Right lobe of liver (tissue), 6 donors: Measurements from ENCODE around the gene FZD2. TPM values are rescaled to one million over a fixed set of nuclear protein-coding genes. Genes with fewer than 3 reads are reported as not detected.

Experiments
- ATAC-seq, 4 donors: fragments of 200-7000 bp; cut with Tn5 transposase; one replicate each; pipeline ENCODE4 v1.9.1; 2020; ENCODE audit warnings: mild to moderate bottlenecking in 4 of 4, moderate library complexity in 4 of 4
- DNase-seq, 3 donors: peaks; one replicate each; pipeline ENCODE4 v3.0.0-alpha.2; 2020
- H3K27ac ChIP-seq, 3 donors: fragments of 200-600 bp; one replicate each; pipeline ENCODE4 v1.8.0; 2022
- H3K27me3 ChIP-seq, 2 donors: fragments of 200-600 bp; one replicate each; pipeline ENCODE4 v1.8.0; 2022
- H3K36me3 ChIP-seq, 4 donors: fragments of 200-600 bp; sonication (generic) in 1 of 4; one replicate each; pipeline versions ENCODE4 v1.5.1 to v1.8.0; 2017 to 2022; ENCODE audit warnings: control low read depth in 1 of 4
- H3K4me1 ChIP-seq, 4 donors: fragments of 200-600 bp; sonication (generic) in 1 of 4; one replicate each; pipeline versions ENCODE4 v1.5.1 to v1.8.0; 2017 to 2022; ENCODE audit warnings: control low read depth in 1 of 4
- H3K4me3 ChIP-seq, 3 donors: fragments of 200-600 bp; one replicate each; pipeline ENCODE4 v1.8.0; 2022
- H3K9me3 ChIP-seq, 4 donors: fragments of 200-600 bp; sonication (generic) in 1 of 4; one replicate each; pipeline versions ENCODE4 v1.5.1 to v1.8.0; 2017 to 2022; ENCODE audit warnings: control low read depth in 1 of 4
- POLR2A ChIP-seq: fragments of 450-650 bp; IDR thresholded peaks from one replicate; pipeline ENCODE4 v1.6.1; 2017; ENCODE audit warnings: antibody characterized with exemption, mild to moderate bottlenecking
- WGBS: methylation state at CpG from one replicate; pipeline ENCODE4 v1.1.6; 2018; ENCODE audit warnings: low coverage, low lambda C conversion rate; ENCODE audit not compliant: insufficient coverage; ENCODE audit errors: missing lambda C conversion rate; 5-methylcytosine and 5-hydroxymethylcytosine counted together
- intact Hi-C, 2 donors: fragments of 100-400 bp; cut with DNase I; formaldehyde crosslinking; loops; one replicate each; pipeline versions ENCODE4 v1.11.2 to v1.14.1; 2022
- total RNA-seq, 6 experiments: library from RNA; depleted of rRNA in 2 of 6; stranded (reverse); fragments of >200 nt in 2 of 6; fragmentation: NEBNext Ultra II Directional in 3 of 6; extraction: Animal tissue kit (Norgen Biotek cat#: 25700) in 3 of 6; gene quantifications; one replicate each; pipeline versions ENCODE4 v1.1.0 to v1.2.4, GENCODE V29; 2016 to 2023
- TF ChIP-seq, protein P1 (sequence below), 4 donors: fragments of 200-600 bp in 3 of 4; fragments of 450-650 bp in 1 of 4; IDR thresholded peaks; one replicate each; pipeline versions ENCODE4 v1.5.1 to v1.8.0; 2016 to 2022; ENCODE audit warnings: antibody characterized with exemption in 4 of 4, mild to moderate bottlenecking in 2 of 4
- donor health status: DM: no; HTN: yes; CAD: no.
- donor health status: DM: no; HTN: no; CAD: no.
- donor health status: DM: no; HTN: no; CAD: no.
- donor health status: DM: no; HTN: yes; CAD: no.
- donor health status: DM: no; HTN: yes; CAD: no.

Gene FZD2
- total RNA-seq, 6 experiments from 2014 or later, result 0.11 to 0.64 (median 0.28) TPM

DNA sequence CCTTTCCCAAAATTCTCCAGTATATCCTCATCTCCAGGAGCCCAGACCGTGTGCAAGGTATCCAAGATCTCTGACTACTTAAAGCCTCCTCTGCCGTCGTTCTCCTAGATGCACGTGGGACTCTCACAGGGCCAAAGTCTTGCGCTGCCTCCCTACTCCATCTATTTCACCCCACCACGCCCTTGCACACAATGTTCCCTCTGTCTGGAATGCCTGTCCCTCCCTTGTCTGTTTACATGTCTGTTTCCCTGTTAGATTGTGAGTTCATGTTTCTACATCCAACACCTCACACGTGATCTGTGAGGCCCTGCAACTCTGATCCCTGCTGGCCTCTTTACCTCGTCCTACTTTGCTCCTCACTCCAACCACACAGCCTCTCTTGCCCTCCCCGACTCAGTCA, 4.9 kb upstream of the FZD2 start:
- no peak for ATAC-seq
- H3K27me3 ChIP-seq, result peaks cover 0 to 6% of the 10 kb centered on the region in 2 donors
- WGBS, result 43% methylated on average over 9 of the region's 9 CpGs

DNA sequence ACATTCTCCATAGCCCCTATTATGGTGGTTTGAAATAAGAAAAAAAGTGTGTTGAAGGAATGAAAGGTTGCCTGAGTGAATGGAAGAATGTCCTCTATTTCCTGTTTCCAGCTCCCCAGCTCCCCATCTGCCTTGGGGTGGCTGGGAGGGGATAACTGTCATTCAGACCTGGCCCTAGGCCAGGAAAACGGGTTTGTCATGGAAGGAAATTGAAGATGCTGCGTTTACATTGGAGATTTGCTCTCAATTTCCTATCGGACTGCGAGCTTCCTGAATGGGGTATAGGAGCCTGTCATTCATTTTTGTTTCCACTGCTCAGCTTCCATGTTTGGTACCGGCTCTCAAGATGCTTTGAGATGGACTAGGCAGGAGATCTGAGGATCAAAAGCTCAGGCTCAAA, 2.2 kb upstream of the FZD2 start:
- ATAC-seq (no peak), DNase-seq (no peak)
- H3K27ac ChIP-seq, result no peak overlapping the region
- H3K9me3 ChIP-seq, result no peaks in the 10 kb centered on the region
- peaks cover 0 to 11% (median 2%) of the 10 kb centered on the region in 4 donors for H3K4me1 ChIP-seq
- TF ChIP-seq, protein P1, sequence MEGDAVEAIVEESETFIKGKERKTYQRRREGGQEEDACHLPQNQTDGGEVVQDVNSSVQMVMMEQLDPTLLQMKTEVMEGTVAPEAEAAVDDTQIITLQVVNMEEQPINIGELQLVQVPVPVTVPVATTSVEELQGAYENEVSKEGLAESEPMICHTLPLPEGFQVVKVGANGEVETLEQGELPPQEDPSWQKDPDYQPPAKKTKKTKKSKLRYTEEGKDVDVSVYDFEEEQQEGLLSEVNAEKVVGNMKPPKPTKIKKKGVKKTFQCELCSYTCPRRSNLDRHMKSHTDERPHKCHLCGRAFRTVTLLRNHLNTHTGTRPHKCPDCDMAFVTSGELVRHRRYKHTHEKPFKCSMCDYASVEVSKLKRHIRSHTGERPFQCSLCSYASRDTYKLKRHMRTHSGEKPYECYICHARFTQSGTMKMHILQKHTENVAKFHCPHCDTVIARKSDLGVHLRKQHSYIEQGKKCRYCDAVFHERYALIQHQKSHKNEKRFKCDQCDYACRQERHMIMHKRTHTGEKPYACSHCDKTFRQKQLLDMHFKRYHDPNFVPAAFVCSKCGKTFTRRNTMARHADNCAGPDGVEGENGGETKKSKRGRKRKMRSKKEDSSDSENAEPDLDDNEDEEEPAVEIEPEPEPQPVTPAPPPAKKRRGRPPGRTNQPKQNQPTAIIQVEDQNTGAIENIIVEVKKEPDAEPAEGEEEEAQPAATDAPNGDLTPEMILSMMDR (IDR thresholded peaks at IDR 0.05), result no peak
- TF ChIP-seq POLR2A, result no peak
- 33% methylated on average over 5 of the region's 5 CpGs for WGBS
- no peaks in the 10 kb centered on the region for H3K36me3 ChIP-seq
- intact Hi-C loops, result no loop called here
- peaks cover 0 to 7% of the 10 kb centered on the region in 2 donors for H3K27me3 ChIP-seq
- H3K4me3 ChIP-seq, result no peak overlapping the region

More for the DNA sequence above, 4.9 kb upstream of the FZD2 start:
- H3K27ac ChIP-seq, result no peak overlapping the region
- H3K4me1 ChIP-seq, result peaks cover 0 to 10% (median 2%) of the 10 kb centered on the region in 4 donors
- no peak for DNase-seq
- intact Hi-C loops, result no loop called here
- no peaks in the 10 kb centered on the region for H3K36me3 ChIP-seq
- TF ChIP-seq POLR2A, result no peak
- no peak overlapping the region for H3K4me3 ChIP-seq
- no peaks in the 10 kb centered on the region for H3K9me3 ChIP-seq

DNA sequence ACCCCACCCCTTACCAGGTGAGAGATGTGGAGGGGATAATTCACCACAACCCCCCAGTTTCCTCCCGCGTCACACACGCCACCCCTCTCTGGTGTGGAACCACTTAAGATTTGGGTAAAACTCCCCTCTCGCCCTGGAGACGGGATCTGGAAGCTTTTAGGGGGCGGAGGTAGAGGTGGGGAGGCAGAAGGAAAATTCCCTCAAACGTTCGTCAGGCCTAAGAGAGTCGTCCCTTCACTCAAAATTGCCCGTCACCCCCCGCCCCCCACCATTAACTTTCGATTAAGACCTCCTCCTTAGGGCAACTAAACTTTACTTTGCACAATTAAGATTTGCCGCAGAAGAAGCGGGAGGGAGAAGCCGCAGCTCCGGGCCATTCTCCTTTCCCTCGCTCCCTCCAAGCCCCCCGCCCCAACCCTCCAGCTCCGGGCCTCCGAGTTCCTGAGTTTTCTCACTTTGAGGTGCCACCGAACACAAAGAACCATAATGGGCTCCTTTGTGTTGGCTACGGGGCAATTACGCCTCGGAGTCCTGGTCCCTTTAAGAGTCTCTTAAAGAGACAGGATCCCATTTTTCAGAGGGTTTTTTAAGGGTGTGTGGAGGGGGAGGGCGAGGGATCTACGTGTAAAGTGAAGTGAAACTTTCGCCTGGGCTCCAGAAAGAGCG, 985 bp upstream of the FZD2 start:
- peaks cover 0 to 7% of the 10 kb centered on the region in 2 donors for H3K27me3 ChIP-seq
- TF ChIP-seq, protein P1 (IDR thresholded peaks at IDR 0.05), result no peak
- no peak for TF ChIP-seq POLR2A
- no peak overlapping the region for H3K27ac ChIP-seq
- peaks cover 0 to 11% (median 2%) of the 10 kb centered on the region in 4 donors for H3K4me1 ChIP-seq
- DNase-seq (no peak), ATAC-seq (peak; percentile 51 to 77 (median 64))
- no peaks in the 10 kb centered on the region for H3K36me3 ChIP-seq
- peak overlapping the region; percentile 29 to 49 (median 35) for H3K4me3 ChIP-seq
- WGBS, result 2% methylated on average over 27 of the region's 28 CpGs
- no peaks in the 10 kb centered on the region for H3K9me3 ChIP-seq
- intact Hi-C loops, result no loop called here

DNA sequence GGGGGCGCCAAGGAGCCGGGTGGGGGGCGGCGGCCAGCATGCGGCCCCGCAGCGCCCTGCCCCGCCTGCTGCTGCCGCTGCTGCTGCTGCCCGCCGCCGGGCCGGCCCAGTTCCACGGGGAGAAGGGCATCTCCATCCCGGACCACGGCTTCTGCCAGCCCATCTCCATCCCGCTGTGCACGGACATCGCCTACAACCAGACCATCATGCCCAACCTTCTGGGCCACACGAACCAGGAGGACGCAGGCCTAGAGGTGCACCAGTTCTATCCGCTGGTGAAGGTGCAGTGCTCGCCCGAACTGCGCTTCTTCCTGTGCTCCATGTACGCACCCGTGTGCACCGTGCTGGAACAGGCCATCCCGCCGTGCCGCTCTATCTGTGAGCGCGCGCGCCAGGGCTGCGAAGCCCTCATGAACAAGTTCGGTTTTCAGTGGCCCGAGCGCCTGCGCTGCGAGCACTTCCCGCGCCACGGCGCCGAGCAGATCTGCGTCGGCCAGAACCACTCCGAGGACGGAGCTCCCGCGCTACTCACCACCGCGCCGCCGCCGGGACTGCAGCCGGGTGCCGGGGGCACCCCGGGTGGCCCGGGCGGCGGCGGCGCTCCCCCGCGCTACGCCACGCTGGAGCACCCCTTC, 484 bp downstream of the FZD2 start:
- H3K27ac ChIP-seq, result no peak overlapping the region
- no peaks in the 10 kb centered on the region for H3K36me3 ChIP-seq
- ATAC-seq (peak; percentile 22 to 51 (median 32)), DNase-seq (peak in 1 of 3 donors; percentile 38)
- H3K4me3 ChIP-seq, result peak overlapping the region in 2 of 3 donors; percentile 21 to 49
- intact Hi-C loops, result no loop called here
- TF ChIP-seq, protein P1 (IDR thresholded peaks at IDR 0.05), result no peak
- no peak for TF ChIP-seq POLR2A
- peaks cover 0 to 7% of the 10 kb centered on the region in 2 donors for H3K27me3 ChIP-seq
- H3K9me3 ChIP-seq, result no peaks in the 10 kb centered on the region
- H3K4me1 ChIP-seq, result peaks cover 0 to 11% (median 2%) of the 10 kb centered on the region in 4 donors
- WGBS, result no CpG with 5 or more reads among the region's 69 CpGs

DNA sequence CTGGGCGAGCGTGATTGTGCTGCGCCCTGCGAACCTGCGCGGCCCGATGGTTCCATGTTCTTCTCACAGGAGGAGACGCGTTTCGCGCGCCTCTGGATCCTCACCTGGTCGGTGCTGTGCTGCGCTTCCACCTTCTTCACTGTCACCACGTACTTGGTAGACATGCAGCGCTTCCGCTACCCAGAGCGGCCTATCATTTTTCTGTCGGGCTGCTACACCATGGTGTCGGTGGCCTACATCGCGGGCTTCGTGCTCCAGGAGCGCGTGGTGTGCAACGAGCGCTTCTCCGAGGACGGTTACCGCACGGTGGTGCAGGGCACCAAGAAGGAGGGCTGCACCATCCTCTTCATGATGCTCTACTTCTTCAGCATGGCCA, 1.0 kb downstream of the FZD2 start:
- H3K4me1 ChIP-seq, result peaks cover 0 to 11% (median 2%) of the 10 kb centered on the region in 4 donors
- no peak overlapping the region for H3K27ac ChIP-seq
- no peak overlapping the region for H3K4me3 ChIP-seq
- peaks cover 0 to 7% of the 10 kb centered on the region in 2 donors for H3K27me3 ChIP-seq
- TF ChIP-seq, protein P1 (IDR thresholded peaks at IDR 0.05), result no peak
- no peak for TF ChIP-seq POLR2A
- DNase-seq (no peak), ATAC-seq (no peak)
- WGBS, result 13% methylated on average over 6 of the region's 31 CpGs
- no peaks in the 10 kb centered on the region for H3K9me3 ChIP-seq
- intact Hi-C loops, result no loop called here
- no peaks in the 10 kb centered on the region for H3K36me3 ChIP-seq
